DMS79 (cell line): Measurements from ENCODE around the gene NAA10.

Source experiments
- DNase-seq: peaks from one replicate; lab custom pipeline; 2025; lab: John Stamatoyannopoulos, UW

The NAA10 gene

GRCh38 chrX:153966841-153967535, 32.2 kb upstream of the NAA10 start:
- no peak for DNase-seq

GRCh38 chrX:153966283-153966688, 31.4 kb upstream of the NAA10 start:
- no peak for DNase-seq

- DNase-seq, result no peak
Measured at GRCh38 chrX:153965406-153965805, 30.6 kb upstream of the NAA10 start.

GRCh38 chrX:153964105-153964504, 29.3 kb upstream of the NAA10 start:
- no peak for DNase-seq

- no peak for DNase-seq
Measured at GRCh38 chrX:153963546-153963945, 28.7 kb upstream of the NAA10 start.

DNA sequence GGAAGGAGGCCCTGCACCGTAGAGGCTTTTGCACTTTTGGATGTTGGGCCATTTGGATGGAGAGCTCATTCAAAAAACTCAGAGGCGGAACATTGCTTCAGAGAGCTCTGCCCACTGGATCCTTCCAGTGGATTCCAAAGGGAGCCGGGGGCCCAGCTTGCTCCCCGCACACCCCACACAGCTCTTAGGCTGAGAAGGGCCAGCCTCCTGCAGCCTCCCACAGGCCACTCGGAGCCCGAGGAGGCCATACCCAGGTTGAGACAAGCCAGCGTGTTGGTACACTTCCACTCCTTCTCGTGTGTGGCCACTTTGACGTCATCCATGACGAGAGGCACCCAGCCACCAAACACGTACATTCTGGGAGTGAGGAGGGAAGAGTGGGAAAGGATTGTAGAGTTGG, 26.5 kb upstream of the NAA10 start:
- DNase-seq, result no peak

GRCh38 chrX:153960786-153961185, 25.9 kb upstream of the NAA10 start:
- DNase-seq, result no peak

GRCh38 chrX:153960077-153960476, 25.2 kb upstream of the NAA10 start:
- DNase-seq, result no peak

GRCh38 chrX:153959649-153960048, 24.8 kb upstream of the NAA10 start:
- DNase-seq, result no peak

DNA sequence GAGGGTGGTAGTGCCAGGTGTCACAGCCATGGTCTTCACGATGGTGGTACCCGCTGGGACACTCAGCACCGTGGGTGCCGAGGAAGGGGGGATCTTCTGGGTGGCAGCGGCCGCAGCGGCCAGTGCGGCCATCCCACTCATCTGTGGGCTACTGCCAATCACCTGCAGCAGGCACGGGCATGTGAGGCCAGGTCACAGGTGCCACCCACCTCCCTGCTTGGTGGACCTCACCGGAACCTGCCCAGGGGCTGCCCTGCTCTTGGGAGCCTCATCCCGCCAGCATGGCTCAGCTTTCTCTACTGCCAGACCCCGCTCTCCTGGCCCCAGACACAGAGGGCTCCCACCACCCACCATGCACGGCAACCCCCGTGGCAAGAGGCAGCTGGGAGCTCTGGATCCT, 23.8 kb upstream of the NAA10 start:
- no peak for DNase-seq

- DNase-seq, result no peak
Measured at GRCh38 chrX:153957224-153957623, 22.4 kb upstream of the NAA10 start.

DNA sequence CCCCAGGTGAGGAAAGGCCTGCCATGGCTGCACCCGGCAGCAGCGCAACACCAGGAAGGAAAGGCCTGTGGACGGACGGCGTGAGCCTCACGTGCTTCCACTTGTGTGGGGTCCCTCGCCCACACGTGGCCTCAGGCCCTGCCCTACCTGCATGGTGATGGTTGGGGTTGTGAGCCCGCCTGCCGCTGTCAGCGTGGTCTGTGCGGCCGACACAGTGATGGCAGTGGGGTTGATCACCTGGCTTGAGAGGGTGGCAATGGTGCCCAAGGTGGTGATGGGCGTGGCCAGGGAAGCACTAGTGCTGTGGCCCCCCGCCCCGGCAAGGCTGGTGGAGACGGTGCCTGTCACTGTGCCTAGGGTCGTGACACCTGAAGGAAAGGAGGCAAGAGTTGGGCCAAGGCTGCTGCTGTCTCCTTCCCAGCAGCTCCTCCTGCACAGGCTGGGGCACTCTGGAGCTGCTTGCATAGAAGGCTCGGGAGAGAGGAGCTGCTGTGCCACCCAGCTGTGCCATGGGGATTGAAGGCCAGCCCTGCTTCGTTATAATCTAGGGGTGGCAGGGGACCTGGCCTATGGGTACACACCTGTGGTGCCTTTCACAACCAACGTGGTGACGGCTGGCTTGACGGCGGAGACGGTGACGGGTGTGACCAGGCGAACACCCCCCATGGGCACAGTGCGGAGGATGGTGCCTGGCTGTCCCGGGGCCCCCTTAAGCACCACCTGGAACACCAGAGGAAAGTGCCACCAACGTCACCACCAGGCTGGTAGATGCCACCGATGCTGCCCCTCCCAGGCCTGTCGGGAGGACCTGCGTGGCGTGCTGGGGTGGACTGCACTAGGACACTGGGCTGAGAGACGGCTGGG, 21.4 kb upstream of the NAA10 start:
- no peak for DNase-seq

DNA sequence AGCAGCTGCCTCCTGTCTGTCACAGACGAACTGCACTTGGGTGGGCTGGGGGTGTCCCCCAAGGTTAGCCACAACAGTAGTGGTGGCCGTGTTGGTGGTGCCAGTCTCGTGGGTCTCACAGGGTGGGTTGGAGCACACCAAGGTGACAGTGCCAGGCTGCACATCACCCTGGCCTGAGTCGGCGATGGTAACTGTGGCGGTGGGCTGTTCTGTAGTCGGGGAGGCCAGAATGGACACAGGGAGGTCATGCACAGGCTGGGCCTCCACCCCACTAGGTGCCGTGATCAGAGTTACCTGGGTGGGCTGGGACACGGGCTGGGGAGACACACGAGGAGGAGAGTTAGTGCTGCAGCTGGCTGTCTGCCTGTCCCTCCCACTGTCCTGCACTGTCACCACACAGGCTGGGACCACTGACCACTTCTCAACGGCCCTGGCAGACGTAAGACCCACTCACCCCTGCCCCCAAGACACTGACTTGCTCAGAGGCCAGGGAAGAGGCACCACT, 20.4 kb upstream of the NAA10 start:
- DNase-seq, result no peak

GRCh38 chrX:153954558-153955227, 19.9 kb upstream of the NAA10 start:
- no peak for DNase-seq

DNA sequence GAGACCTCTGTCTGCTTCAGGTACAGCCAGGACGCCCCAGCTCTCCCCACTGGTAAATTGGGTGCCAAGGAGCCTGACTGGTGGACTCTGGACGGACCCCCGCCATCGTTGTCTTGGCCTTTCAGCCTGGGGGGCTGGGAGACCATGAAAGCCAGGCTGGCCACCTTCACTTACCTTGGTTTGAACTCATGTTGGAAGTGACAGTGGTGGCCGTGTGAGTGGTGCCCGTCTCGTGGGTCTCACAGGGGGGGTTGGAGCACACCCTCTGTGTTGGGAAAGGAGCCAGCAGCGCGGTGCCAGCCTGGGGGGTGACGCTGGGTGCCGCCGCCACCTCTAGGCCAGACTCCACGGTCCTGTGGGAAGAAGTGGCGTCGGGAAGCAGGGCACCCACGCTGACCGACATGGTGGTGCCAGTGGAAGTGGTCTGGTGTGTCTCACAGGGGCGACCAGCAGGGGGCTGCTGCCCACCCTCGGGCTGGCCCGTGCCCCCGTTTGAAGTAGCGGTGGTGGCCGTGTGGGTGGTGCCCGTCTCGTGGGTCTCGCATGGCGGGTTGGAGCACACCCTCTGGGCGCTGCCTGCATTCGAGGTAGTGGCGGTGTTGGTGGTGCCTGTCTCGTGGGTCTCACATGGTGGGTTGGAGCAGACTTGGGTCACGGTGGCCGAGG, 19.2 kb upstream of the NAA10 start:
- no peak for DNase-seq

DNA sequence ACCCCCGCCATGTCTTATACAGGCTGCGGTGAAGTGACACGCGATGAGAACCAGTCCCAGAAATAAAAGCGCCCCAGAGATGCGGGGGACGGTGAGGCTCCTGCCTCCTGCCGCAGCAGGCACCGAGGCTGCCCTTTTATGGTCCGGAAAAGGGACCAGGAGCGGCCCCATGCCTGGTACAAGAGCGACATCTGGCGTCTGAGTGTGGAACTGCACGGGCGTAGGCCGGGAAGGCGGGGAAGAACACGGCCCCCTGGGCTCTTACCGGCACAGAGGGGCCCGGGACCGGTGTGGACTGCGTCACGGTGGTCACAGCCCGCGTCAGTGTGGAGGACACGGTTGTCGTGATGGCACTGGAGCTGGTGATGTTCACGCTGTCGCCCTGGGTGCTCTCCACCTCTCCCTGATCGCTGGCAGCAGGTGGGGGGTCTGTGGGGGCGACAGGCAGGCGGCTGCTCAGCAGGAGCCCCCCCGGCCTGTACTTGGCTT, 18.5 kb upstream of the NAA10 start:
- no peak for DNase-seq

DNA sequence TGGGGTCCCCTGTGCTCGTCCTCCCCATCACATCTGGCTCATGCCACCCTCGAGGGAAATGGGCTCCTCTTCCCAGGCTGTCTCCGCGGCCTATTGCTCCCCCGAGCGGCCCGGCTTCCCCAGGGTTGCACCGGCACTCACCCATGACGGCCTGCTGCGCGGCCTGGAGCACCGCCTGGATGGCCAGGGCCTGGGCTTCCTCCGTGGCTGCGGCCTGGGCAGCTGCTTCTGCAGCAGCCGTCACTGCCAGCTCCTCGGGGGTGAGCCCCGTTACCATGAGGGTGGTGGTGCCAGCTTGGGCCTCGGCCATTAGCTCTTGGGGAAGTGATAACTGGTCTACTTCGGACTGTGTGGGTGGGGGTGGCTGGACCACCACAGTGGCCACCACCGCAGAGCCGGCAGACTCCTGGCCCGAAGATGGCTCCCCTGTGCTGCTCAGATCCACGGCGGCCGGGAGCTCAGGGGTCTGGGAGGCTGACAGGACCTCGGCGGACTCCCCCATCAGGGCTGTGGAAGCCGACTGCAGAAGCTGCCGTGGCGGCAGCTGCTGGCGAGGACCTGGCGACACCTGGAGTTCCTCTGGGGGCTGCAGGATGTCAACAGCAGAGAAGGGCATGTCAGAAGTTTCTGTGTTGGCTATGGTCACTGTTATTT, 17.7 kb upstream of the NAA10 start:
- no peak for DNase-seq

GRCh38 chrX:153951683-153952372, 17.0 kb upstream of the NAA10 start:
- DNase-seq, result no peak

DNA sequence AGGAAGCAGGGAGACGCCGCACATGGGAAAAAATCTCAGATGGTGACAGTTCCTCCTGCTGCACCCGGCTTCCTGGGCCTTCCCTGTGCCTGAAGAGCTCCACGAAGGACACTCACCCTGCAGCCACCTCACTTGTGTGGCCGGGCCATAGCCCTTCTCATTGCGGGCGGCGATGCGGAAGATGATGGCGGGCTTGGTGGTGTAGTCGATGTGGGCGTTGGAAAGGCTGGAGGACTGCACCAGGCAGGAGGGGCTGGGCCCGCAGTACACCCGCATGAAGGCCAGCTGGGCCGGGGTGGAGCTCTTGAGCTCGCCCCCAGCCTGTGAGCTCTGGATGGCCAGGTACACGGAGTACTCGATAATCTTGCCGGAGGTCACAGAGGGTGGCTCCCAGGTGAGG, 15.3 kb upstream of the NAA10 start:
- no peak for DNase-seq

DNA sequence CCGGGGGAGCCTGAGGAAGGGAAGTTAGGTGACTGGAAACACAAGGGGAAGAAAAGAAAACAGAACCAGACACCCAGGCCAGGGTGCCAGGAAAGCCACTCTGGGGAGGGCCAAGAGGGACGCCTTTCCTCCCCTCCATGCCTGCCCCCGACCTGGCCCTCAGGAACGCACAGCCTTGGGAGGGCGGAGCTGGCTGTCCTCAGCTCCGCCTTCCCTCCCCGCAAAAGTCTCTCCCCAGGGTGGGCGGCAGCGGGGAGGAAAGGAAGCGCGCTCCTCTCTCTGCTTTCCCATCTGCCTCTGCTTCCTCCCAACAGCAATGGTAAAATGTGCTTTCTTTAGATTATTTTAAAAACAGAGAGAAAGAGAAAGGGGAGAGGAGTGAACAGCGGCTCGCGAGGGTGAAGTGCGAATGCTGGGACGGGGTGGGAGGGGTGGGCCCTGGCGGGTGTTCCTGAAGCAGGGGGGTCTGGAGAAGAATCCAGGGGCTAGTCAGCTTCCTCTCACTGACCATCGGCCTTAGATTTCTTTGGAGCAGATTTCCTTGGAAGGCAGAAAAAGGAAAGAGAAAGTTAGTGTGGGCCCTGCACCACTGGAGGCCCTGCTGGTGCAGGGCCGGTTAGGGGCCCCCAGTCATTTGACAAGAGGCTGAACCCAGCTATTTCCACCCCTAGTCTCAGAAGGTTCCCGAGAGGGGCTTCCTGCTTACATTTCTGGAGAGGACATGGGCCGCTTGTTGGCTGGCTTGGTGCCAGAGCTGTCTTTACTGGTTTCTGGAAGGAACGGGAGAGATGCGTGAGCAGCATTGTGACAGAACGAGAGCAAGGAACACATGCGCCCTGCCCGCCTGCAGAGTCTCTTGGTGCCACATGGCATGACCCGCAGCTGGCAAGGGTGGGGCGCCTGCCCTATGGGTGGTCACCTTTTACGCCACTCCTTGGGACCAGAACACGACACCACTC, 14.3 kb upstream of the NAA10 start:
- DNase-seq, result peak; percentile 27
